Measurements from ENCODE around the gene CEP89.
"Not testable (repeated sequence)": the region's sequence is repeated elsewhere in the genome, so short reads cannot be mapped to it uniquely, and the experiment has no call there.

Gene CEP89

GRCh38 chr19:32945260-32945659, 26.5 kb downstream of the CEP89 start:
- no peak for DNase-seq

- DNase-seq = not testable (repeated sequence)
These were observed 30.5 kb downstream of the CEP89 start for GRCh38 chr19:32941273-32941672.

- no peak for DNase-seq
These were observed 35.7 kb downstream of the CEP89 start for GRCh38 chr19:32936065-32936464.

- no peak for DNase-seq
These were observed 36.1 kb downstream of the CEP89 start for GRCh38 chr19:32935629-32936028.

- DNase-seq = no peak
These were observed 38.2 kb downstream of the CEP89 start for GRCh38 chr19:32933571-32933970.

- no peak for DNase-seq
These were observed 41.2 kb downstream of the CEP89 start for GRCh38 chr19:32930567-32930966.

- no peak for DNase-seq
These were observed 43.0 kb downstream of the CEP89 start for GRCh38 chr19:32928806-32929205.

- no peak for DNase-seq
These were observed 47.6 kb downstream of the CEP89 start for GRCh38 chr19:32924200-32924599.

- no peak for DNase-seq
These were observed 50.1 kb downstream of the CEP89 start for GRCh38 chr19:32921624-32922023.

- DNase-seq = no peak
These were observed 52.4 kb downstream of the CEP89 start for GRCh38 chr19:32919365-32919764.

GRCh38 chr19:32917616-32917996, 54.2 kb downstream of the CEP89 start:
- no peak for DNase-seq

- DNase-seq = no peak
These were observed 54.7 kb downstream of the CEP89 start for GRCh38 chr19:32916969-32917615.

- no peak for DNase-seq
These were observed 56.7 kb downstream of the CEP89 start for GRCh38 chr19:32914879-32915660.

GRCh38 chr19:32911467-32911866, 60.3 kb downstream of the CEP89 start:
- DNase-seq = no peak

- DNase-seq = no peak
These were observed 60.9 kb downstream of the CEP89 start for GRCh38 chr19:32910874-32911273.

- DNase-seq = no peak
These were observed 61.7 kb downstream of the CEP89 start for GRCh38 chr19:32910094-32910493.

- no peak for DNase-seq
These were observed 62.5 kb downstream of the CEP89 start for GRCh38 chr19:32909257-32909656.

- no peak for DNase-seq
These were observed 63.0 kb downstream of the CEP89 start for GRCh38 chr19:32908641-32909190.

GRCh38 chr19:32902448-32902847, 69.3 kb downstream of the CEP89 start:
- no peak for DNase-seq

GRCh38 chr19:32901504-32902161, 70.1 kb downstream of the CEP89 start:
- no peak for DNase-seq

GRCh38 chr19:32896516-32897214, 75.1 kb downstream of the CEP89 start:
- DNase-seq = no peak

GRCh38 chr19:32895384-32895783, 76.4 kb downstream of the CEP89 start:
- DNase-seq = no peak

- DNase-seq = no peak
These were observed 80.1 kb downstream of the CEP89 start for GRCh38 chr19:32891609-32892008.
